SKM-1 (cell line): ENCODE data around the gene MPP4.

Experiments used
- DNase-seq: peaks from one replicate; lab custom pipeline; 2025; ENCODE audit not compliant: unreplicated experiment; lab: John Stamatoyannopoulos, UW

Gene MPP4

GRCh38 chr2:201631041-201631440 is 67.4 kb downstream of the MPP4 start:
- DNase-seq = no peak

DNA sequence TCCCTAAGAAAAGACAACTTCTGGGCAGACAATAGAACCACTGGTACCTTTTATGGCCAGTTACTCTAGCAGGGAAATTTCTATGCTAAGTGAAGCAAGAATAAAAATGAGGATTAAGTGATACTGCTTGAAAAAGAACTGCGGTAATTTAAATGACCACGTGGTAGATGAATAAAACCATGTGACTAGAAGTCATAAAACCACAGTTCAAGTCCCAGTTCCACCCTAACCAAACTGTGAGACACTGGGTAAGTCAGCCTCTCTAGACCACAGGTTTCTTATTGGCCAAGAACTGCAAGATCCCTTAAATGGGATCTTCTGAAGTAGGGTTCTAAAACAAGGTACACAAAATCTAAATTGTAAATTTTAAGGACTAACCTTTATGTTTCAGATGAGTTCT is 67.9 kb downstream of the MPP4 start:
- no peak for DNase-seq

DNA sequence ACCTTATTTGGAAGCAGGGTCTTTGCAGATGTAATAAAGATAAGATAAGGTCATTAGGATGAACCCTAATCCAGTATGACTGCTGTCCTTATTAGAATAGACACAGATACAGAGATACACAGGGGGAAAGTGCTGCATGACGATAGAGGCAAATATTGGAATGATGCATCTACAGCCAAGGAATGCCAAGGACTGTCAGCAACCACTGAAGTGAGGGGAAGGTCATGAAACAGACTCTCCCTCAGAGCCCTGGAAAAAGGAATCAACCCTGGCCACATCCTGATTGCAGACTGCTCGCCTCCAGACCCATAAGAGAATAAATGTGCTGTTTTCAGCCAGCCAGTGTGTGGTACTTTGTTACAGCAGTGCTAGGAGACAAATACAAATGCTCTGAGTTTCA is 69.9 kb downstream of the MPP4 start:
- no peak for DNase-seq

DNA sequence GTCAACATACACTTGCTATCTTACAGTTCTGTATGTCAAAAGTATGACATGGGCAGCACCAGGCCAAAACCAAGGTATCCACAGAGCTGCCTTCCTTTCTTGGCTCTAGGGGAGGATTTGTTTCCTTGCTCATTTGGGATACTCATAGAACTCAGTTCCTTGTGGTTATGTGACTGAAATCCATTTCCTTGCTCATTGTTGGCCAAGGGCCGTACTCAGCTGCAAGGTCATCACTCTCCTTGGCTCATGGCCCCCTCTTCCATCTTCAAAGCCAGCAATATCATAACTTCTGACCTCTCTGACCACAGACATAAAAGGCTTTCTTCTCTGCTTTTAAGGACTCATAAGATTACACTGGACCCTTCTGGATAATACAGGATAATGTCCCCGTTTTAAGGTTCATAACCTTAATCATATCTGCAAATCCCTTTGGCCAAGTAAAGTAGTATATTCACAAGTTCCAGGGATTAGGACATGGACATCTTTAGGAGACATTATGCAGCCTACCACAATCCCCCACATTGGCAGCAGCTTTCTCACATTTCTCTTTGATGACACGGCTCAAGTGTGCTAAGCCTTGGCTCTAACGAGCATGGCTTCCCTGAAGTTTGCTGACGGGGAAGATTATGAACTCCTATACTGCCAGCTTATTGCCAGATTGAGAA is 76.0 kb downstream of the MPP4 start:
- DNase-seq = no peak

DNA sequence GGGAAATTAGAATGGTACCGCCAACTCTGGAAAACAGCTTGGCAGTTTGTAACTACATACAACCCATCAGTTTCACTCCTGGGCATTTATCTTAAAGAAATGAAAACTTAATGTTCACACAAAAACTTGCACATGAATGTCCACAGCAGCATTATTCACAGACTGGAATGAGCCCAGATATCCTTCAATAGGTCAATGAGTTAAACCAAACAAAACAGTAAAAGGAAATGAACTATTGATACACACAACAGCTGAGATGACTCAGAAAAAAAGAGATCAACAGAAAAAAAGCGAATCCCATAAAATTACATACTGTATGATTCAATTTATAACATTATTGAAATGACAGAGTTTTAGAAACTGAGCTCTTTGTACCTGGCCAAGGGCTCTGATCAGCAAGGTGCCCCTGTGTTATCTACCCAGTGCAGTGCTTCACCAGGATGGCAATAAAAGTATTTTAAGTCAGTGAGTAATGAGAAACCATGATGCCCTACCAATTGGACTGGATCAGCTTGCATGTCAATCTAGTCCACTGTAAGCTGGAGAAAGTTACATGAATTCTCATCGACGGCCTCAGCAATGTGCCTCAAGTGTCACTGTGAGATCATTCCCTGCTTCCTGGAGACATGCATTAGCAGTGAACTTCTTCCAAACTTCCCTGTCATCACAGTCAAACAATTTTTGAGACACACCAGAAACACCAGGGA is 77.0 kb downstream of the MPP4 start:
- DNase-seq = no peak

- no peak for DNase-seq
These were observed 79.4 kb downstream of the MPP4 start for GRCh38 chr2:201618744-201619662.

DNA sequence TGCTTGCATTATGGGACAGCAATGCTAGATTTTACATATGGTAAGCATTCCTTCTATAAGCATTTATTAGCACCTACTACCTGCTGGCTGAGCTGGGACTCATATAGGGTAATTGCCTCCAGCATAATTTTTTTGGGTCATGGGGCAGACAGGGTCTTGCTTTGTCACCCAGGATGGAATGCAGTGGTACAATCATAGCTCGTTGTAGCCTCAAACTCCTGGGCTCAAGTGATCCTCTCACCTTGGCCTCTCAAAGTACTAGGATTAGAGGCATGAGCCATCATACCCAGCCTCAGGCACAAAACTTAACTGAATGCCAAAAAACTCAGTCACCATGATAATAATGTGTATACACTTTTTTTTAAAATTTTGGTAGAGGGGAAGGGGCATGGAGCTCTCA is 90.4 kb downstream of the MPP4 start:
- no peak for DNase-seq

DNA sequence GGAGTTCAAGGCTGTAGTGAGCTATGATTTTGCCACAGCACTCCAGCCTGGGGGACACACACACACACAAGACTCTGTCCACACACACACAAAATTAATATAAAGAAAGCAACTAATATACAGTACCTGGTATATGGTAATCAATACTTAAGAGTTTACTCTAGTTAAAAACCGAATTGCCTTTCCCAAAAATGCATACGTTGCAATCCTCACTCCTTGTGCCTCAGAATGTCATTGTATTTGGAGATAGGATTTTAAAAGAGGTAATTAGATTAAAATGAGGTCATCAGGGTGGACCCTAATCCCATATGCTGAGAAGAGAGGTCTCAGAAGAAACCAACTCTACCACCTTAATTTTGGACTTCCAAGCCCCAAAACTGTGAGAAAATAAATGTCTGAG is 90.9 kb downstream of the MPP4 start:
- DNase-seq = no peak

DNA sequence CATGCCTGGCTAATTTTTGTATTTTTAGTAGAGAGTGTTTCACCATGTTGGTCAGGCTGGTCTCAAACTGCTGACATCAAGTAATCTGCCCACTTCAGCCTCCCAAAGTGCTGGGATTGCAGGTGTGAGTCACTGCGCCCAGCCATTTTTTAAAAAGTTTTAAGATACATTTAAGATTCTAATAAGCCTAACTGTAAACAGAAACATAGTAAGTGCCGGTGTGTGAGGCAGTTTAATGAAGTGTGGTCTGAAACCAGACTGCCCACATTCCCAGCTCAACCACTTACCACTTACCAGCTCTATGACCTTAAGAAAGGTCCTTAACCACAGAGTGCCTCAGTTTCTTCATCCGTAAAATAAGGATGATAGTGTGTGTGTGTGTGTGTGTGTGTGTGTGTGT is 97.5 kb downstream of the MPP4 start:
- no peak for DNase-seq

DNA sequence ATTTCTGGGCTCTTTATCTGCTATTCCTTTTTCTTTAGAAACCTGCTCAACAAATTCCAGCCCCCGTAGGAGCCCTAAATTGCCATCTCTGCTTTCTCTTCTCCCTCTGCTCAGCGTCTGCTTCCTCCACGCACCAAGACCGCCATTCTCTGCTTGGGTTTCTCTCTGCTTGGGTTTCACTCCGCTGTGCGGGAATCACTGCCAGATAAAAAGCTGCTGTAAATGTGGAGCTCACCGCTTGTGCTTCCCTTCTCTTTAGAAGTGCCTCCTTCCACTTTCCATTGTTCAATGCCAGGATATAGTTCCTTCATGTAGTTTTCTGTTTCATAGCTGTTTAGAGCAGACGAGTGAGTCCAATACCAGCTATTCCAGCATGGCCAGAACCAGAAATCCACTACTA is 101.0 kb downstream of the MPP4 start:
- no peak for DNase-seq
